H9 (cell line): ENCODE data around the gene RAMP3. TPM values are rescaled to one million over a fixed set of nuclear protein-coding genes. Genes with fewer than 3 reads are reported as not detected.

Experiments used
- DNase-seq: peaks from one replicate; pipeline ENCODE4 v3.0.0-alpha.2; 2017
- H2AFZ ChIP-seq: one replicate; pipeline ENCODE4 v1.6.1; 2013; ENCODE audit warnings: mild to moderate bottlenecking, low read length, control low read depth, moderate library complexity
- H2AK5ac ChIP-seq: 2 replicates; pipeline ENCODE4 v1.6.1; 2013; ENCODE audit warnings: low read length, control low read depth, mixed read lengths; ENCODE audit not compliant: insufficient read length
- H2BK120ac ChIP-seq: one replicate; pipeline ENCODE4 v1.6.1; 2013; ENCODE audit warnings: low read depth, mild to moderate bottlenecking, low read length, control low read depth, inconsistent platforms; ENCODE audit not compliant: poor library complexity, severe bottlenecking
- H2BK12ac ChIP-seq: 2 replicates; pipeline ENCODE4 v1.6.1; 2013; ENCODE audit warnings: low read length, control low read depth, mixed read lengths, low read depth; ENCODE audit not compliant: insufficient read length
- H2BK15ac ChIP-seq: 2 replicates; pipeline ENCODE4 v1.6.1; 2013; ENCODE audit warnings: low read depth, low read length, control low read depth
- H2BK20ac ChIP-seq: one replicate; pipeline ENCODE4 v1.6.1; 2013; ENCODE audit warnings: low read depth, mild to moderate bottlenecking, low read length, control low read depth, inconsistent platforms; ENCODE audit not compliant: poor library complexity, severe bottlenecking
- H2BK5ac ChIP-seq: 2 replicates; pipeline ENCODE4 v1.6.1; 2013; ENCODE audit warnings: low read length, control low read depth, mixed read lengths; ENCODE audit not compliant: insufficient read length
- H3K14ac ChIP-seq: 2 replicates; pipeline ENCODE4 v1.6.1; 2013; ENCODE audit warnings: low read length, control low read depth; ENCODE audit not compliant: insufficient read depth
- H3K18ac ChIP-seq: 2 replicates; pipeline ENCODE4 v1.6.1; 2013; ENCODE audit warnings: low read depth, mild to moderate bottlenecking, mixed read lengths, low read length, control low read depth; ENCODE audit not compliant: insufficient read length
- H3K23ac ChIP-seq: 2 replicates; pipeline ENCODE4 v1.6.1; 2013; ENCODE audit warnings: low read length, control low read depth, mixed read lengths, low read depth; ENCODE audit not compliant: insufficient read length
- H3K23me2 ChIP-seq: 2 replicates; pipeline ENCODE4 v1.6.1; 2013; ENCODE audit warnings: low read depth, mild to moderate bottlenecking, mixed read lengths, low read length, control low read depth; ENCODE audit not compliant: insufficient read length, poor library complexity, severe bottlenecking
- H3K27ac ChIP-seq: 2 replicates; pipeline ENCODE4 v1.5.1; 2013; ENCODE audit warnings: low read length, control low read depth, mixed read lengths, low read depth; ENCODE audit not compliant: insufficient read length
- H3K27me3 ChIP-seq: 2 replicates; pipeline ENCODE4 v1.6.1; 2013; ENCODE audit warnings: low read length, control low read depth, inconsistent platforms; ENCODE audit not compliant: insufficient read depth
- H3K4ac ChIP-seq: 2 replicates; pipeline ENCODE4 v1.6.1; 2013; ENCODE audit warnings: low read depth, mild to moderate bottlenecking, control low read depth, inconsistent platforms, low read length, moderate library complexity
- H3K4me1 ChIP-seq: 2 replicates; pipeline ENCODE4 v1.6.1; 2013; ENCODE audit warnings: low read length, control low read depth, inconsistent platforms; ENCODE audit not compliant: insufficient read depth
- H3K4me2 ChIP-seq: 2 replicates; pipeline ENCODE4 v1.6.1; 2013; ENCODE audit warnings: low read length, control low read depth, mixed read lengths; ENCODE audit not compliant: insufficient read length, insufficient read depth
- H3K56ac ChIP-seq: 2 replicates; pipeline ENCODE4 v1.6.1; 2013; ENCODE audit warnings: low read depth, mild to moderate bottlenecking, mixed read lengths, low read length, control low read depth; ENCODE audit not compliant: insufficient read length
- H3K79me1 ChIP-seq: 2 replicates; pipeline ENCODE4 v1.6.1; 2013; ENCODE audit warnings: low read depth, mild to moderate bottlenecking, moderate library complexity, low read length, control low read depth, inconsistent platforms; ENCODE audit not compliant: insufficient read depth, poor library complexity, severe bottlenecking
- H3K79me2 ChIP-seq: 2 replicates; pipeline ENCODE4 v1.6.1; 2013; ENCODE audit warnings: low read length, control low read depth, inconsistent platforms; ENCODE audit not compliant: insufficient read depth
- H3K9ac ChIP-seq: 2 replicates; pipeline ENCODE4 v1.6.1; 2013; ENCODE audit warnings: low read length, control low read depth, mixed read lengths; ENCODE audit not compliant: insufficient read length; ENCODE audit errors: extremely low read depth
- H3K9me3 ChIP-seq: one replicate; pipeline ENCODE4 v1.6.1; 2013; ENCODE audit warnings: low read depth, low read length, inconsistent platforms; ENCODE audit not compliant: control insufficient read depth
- H3T11ph ChIP-seq: one replicate; pipeline ENCODE4 v1.6.1; 2013; ENCODE audit warnings: mild to moderate bottlenecking, low read length, control low read depth, inconsistent platforms
- H4K20me1 ChIP-seq: one replicate; pipeline ENCODE4 v1.6.1; 2013; ENCODE audit not compliant: control insufficient read depth, insufficient read length, insufficient read depth
- H4K5ac ChIP-seq: 2 replicates; pipeline ENCODE4 v1.6.1; 2013; ENCODE audit warnings: low read depth, mild to moderate bottlenecking, mixed read lengths, low read length, control low read depth; ENCODE audit not compliant: insufficient read length
- H4K8ac ChIP-seq: replicated peaks from 2 replicates; pipeline ENCODE4 v1.6.1; 2013; ENCODE audit warnings: low read length, control low read depth, mixed read lengths, low read depth; ENCODE audit not compliant: insufficient read length
- H4K91ac ChIP-seq: 2 replicates; pipeline ENCODE4 v1.6.1; 2013; ENCODE audit warnings: low read depth, mild to moderate bottlenecking, moderate library complexity, mixed read lengths, low read length, control low read depth; ENCODE audit not compliant: insufficient read length
- H3K27ac Mint-ChIP-seq, 3 experiments: 2 replicates in 2 of 3; 3 replicates in 1 of 3; pipeline ENCODE4 v1.8.0; 2020 to 2021; ENCODE audit warnings: mixed read lengths in 3 of 3, mild to moderate bottlenecking in 1 of 3, moderate library complexity in 1 of 3
- H3K27me3 Mint-ChIP-seq: 2 replicates; pipeline ENCODE4 v1.8.0; 2021; ENCODE audit warnings: low read depth, mild to moderate bottlenecking, moderate library complexity, mixed read lengths
- H3K36me3 Mint-ChIP-seq, 3 experiments: 2 replicates in 2 of 3; 3 replicates in 1 of 3; pipeline ENCODE4 v1.8.0; 2020 to 2021; ENCODE audit warnings: low read depth in 3 of 3, mixed read lengths in 3 of 3; ENCODE audit not compliant: insufficient read depth in 1 of 3
- H3K4me1 Mint-ChIP-seq, 2 experiments: 2 replicates each; pipeline ENCODE4 v1.8.0; 2020; ENCODE audit warnings: mixed read lengths in 2 of 2
- H3K4me3 Mint-ChIP-seq, 2 experiments: 2 replicates in 1 of 2; 3 replicates in 1 of 2; pipeline ENCODE4 v1.8.0; 2020 to 2021; ENCODE audit warnings: mild to moderate bottlenecking in 2 of 2, mixed read lengths in 2 of 2, moderate library complexity in 1 of 2
- H3K9me3 Mint-ChIP-seq, 2 experiments: 2 replicates in 1 of 2; 3 replicates in 1 of 2; pipeline ENCODE4 v1.8.0; 2020; ENCODE audit warnings: mild to moderate bottlenecking in 2 of 2, mixed read lengths in 2 of 2, moderate library complexity in 1 of 2
- CTCF ChIP-seq: fragments of 200-600 bp; sonication (generic); conservative IDR thresholded peaks from 3 replicates; pipeline ENCODE4 v1.8.0; 2021; ENCODE audit warnings: antibody characterized with exemption, mild to moderate bottlenecking
- WGBS: extraction: QIAGEN DNeasy Blood & Tissue Kit; methylation state at CpG from one replicate; pipeline ENCODE4 v1.1.7; 2013; ENCODE audit warnings: missing lambda C conversion rate, low lambda C conversion rate, mixed read lengths; ENCODE audit not compliant: insufficient read length; ENCODE audit errors: extremely low coverage; 5-methylcytosine and 5-hydroxymethylcytosine counted together
- total RNA-seq: library from RNA; stranded (reverse); gene quantifications from 2 replicates; pipeline ENCODE4 v1.2.1, GENCODE V29; 2021

RAMP3 gene
- total RNA-seq, 1 experiment from 2014 or later = 0.63 TPM

GRCh38 chr7:45126201-45126600 lies 31.4 kb upstream of the RAMP3 start:
- Histone ChIP-seq H2BK15ac (no peak overlapping the region), H4K20me1 (no peaks in the 10 kb centered on the region), H2BK120ac (no peak overlapping the region), H2BK20ac (no peak overlapping the region), H2AK5ac (no peak overlapping the region), H2BK12ac (no peak overlapping the region), H3K18ac (no peak overlapping the region), H3K9ac (no peak overlapping the region), H3K27me3 (no peaks in the 10 kb centered on the region), H3K9me3 (no peaks in the 10 kb centered on the region), H3K79me1 (no peaks in the 10 kb centered on the region), H3K4me2 (no peak overlapping the region), H2BK5ac (no peak overlapping the region), H4K8ac (no peak overlapping the region), H3K23me2 (no peaks in the 10 kb centered on the region), H3K4ac (no peak overlapping the region), H4K91ac (no peak overlapping the region), H3K27ac (no peak overlapping the region), H2AFZ (no peak overlapping the region), H3T11ph (no peak overlapping the region), H3K79me2 (no peaks in the 10 kb centered on the region), H3K23ac (no peak overlapping the region), H3K56ac (no peak overlapping the region), H4K5ac (no peak overlapping the region), H3K14ac (no peak overlapping the region; the same call in 1 of the 2 replicates), H3K4me1 (no peaks in the 10 kb centered on the region)
- TF ChIP-seq CTCF = no peak
- no peak overlapping the region for H3K27ac Mint-ChIP-seq
- peaks cover 8% of the 10 kb centered on the region for H3K27me3 Mint-ChIP-seq
- no peaks in the 10 kb centered on the region for H3K9me3 Mint-ChIP-seq
- peaks cover 11% of the 10 kb centered on the region in 2 experiments for H3K4me1 Mint-ChIP-seq
- WGBS = no CpG with 5 or more reads among the region's 6 CpGs
- H3K36me3 Mint-ChIP-seq = no peaks in the 10 kb centered on the region
- no peak overlapping the region for H3K4me3 Mint-ChIP-seq
- no peak for DNase-seq
